Activated CD8-positive, alpha-beta memory T cell treated with anti-CD3 and anti-CD28 coated beads for 4 hours (primary cell): ENCODE measurements around the gene MRGPRX1.
"Not testable (repeated sequence)": the region's sequence is repeated elsewhere in the genome, so short reads cannot be mapped to it uniquely, and the experiment has no call there.

ENCODE experiments used
- DNase-seq, 2 donors: peaks; one replicate each; pipeline ENCODE4 v3.0.0-alpha.2; 2020; ENCODE audit warnings: low read depth in 2 of 2

The MRGPRX1 gene

DNA sequence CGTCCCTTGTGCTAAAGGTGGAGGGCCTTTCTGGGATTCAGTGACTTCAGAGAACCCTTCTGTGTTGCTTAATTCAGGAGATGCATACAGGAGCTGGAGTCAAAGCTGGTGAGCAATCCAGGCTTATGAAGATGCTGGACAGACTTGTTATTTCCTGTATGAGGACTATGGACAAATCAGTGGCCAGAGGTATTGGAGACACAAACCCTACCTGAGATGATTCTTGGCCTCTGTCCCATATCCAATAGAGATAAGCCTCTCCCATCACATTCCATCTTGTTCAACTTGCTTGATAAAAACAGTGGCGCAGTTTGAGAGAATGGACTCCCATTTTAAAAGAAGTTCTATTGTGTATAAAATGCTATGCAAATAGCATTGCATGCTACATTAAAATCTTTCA, at the start of gene MRGPRX1:
MRGPRX1 (minus strand) TSS at position 101 of the 400 bp plus-strand sequence. CDS start 4,630 bp downstream, outside the sequence.
- DNase-seq: no peak

DNA sequence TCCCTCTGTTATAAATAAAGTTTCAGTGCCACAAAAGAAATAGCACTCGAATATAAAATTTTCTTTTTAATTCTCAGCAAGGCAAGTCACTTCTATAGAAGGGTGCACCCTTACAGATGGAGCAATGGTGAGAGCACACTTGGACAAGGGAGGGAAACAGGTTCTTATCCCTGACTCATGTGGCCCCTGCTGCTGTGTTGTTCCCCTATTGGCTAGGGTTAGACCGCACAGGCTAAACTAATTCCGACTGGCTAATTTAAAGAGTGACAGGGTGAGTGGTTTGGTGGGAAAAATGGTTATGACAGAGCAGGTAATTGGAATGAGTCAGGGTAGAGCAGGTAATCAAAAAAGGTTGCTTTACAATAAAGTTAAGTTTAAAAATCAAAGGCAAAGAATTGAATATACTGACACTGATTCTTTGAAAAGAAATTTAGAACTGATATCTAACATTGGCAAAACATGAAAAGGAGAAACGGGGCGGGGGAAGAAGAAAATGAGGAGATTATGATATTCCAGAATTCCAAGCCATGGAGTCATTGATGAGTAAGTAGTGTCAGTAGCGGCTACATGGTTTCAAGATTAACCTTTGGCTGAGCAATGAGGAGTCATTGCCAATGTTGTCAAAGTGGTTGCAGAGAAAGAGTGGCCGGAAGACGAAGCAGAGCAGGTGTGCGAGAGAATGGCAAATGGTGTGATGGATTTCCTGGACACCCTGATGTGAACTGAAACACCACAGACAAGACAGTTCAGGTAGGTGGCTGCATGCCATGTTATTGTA, 48.4 kb upstream of the MRGPRX1 start:
- DNase-seq: no peak

DNA sequence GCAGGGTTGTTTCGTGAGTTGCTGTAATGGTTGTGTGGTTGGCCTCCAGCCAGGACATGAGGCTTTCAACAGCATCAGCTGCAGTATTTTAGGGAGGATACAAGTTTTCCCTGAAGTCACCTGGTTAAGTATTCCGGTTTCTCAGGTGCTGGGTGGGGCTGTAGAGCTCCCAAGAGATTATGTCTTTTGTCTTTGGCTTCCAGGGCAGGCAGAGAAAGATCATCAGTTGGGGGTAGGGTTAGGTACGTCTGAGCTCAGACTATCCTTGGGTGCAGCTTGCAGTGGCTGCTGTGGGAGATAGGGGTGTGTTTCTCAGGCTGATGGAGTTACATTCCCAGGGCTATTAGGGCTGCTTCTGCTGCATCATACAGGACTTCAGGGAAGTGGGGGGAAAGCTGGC, 47.5 kb upstream of the MRGPRX1 start:
- DNase-seq: no peak

DNA sequence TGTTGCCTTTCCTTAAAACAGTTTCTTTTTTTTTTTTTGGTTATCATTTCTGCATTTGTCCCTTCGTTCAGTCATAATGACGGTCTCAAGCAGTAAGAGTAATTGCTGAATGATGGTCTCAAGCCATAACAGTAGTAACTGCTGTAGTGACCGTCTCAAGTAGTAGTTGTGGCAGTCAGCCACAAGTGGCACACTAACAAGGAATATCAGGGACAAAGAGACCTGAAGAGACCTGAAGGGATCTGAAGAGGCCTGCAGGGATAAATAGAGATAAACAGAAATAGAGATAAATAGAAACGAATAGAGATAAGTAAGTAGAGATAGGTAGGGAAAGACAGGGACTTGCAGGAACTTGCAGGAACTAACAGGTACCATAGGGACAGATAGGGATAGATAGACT, 42.7 kb upstream of the MRGPRX1 start:
- DNase-seq: no peak

DNA sequence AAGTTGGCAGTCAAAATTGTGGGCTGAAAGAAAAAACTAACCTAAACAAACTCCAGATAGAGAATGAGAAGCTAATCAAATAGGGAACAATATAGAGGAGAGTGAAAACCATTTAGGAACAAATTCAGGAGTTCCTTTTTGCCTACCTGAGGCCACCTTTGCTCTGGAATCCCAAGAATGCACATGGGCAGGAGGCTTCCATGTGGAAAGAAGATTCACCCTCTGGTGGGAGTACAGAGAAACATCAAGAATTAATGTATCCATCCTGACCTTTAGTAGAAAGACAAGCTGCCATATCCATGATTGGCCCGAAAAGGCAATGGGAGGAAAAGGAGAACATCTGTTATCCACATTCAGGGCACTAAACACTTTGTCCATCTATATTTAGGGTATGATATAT, 35.0 kb upstream of the MRGPRX1 start:
- DNase-seq: no peak

DNA sequence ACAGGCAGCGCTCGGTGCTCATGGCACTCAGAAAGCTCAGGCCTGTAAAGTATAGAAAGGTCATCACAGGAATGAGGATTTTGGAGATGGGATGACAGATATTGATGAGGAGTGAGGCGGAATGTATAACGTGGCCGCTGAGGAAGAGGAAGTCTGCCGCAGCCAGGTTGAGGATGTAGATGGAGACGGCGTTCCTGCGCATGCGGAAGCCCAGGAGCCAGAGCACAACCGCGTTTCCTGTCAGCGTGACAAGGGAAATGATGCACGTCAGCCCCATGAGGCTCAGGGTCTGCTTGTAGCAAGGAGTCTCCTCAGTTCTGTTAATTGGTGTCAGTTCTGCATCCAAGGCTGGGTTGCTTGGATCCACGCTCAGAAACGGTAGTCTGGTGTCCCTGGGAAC, 33.1 kb upstream of the MRGPRX1 start:
- no peak for DNase-seq

DNA sequence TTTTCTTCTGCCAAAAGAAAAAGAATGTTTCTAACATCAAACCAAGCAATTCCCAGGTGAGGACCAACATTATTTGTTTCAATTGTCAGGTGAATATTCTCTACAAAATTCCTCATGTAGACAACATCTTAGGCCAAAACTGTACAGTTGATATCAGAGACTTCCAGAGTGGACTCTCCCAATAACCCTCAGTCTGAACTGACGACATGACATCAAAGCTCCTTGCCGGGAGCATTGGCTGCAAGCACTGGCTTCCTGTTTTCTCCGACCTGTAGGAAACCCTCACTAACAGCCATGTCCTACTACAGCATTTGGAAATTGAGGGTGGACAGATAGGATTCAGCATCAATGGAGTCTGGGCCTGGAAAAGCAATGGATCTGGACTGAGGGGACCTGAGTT, 30.5 kb upstream of the MRGPRX1 start:
- DNase-seq: no peak

DNA sequence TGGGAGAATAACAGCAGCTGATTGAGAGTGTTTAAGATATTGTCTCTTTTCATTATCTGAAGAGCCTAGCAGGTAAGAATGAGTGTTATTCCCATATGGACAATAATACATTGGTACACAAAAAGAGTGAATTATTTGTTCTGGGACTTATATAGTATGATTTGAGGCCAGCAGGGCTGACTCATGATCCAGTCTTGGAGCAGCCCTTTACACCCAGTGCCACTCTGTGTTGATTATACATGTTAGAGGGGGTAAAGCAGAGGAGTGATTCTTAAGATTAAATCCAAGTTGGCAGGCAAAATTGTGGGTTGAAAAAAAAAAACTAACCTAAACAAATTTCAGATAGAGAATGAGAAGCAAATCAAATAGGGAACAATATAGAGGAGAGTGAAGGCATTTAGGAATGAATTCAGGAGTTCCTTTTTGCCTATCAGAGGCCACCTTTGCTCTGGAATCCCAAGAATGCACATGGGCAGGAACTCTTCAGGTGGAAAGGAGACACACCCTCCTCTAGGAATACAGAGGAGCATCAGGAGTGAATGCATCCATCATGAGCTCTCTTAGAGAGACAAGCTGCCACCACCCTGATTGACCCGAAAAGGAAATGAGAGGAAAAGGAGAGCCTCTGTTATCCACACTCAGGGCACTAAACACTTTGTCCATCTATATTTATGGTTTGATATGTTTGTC, 19.2 kb upstream of the MRGPRX1 start:
- no peak for DNase-seq

DNA sequence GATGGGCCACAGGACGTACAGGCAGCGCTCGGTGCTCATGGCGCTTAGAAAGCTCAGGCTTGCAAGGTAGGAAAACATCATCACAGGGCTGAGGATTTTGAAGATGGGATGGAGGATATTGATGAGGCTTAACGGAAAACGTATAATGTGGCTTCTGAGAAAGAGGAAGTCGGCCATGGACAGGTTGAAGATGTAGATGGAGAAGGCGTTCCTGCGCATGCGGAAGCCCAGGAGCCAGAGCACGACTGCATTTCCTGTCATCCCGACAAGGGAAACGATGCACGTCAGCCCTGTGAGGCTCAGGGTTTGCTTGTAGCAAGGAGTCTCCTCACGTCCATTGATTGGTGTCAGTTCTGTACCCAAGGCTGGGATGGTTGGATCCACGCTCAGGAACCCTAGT, 17.4 kb upstream of the MRGPRX1 start:
- no peak for DNase-seq

DNA sequence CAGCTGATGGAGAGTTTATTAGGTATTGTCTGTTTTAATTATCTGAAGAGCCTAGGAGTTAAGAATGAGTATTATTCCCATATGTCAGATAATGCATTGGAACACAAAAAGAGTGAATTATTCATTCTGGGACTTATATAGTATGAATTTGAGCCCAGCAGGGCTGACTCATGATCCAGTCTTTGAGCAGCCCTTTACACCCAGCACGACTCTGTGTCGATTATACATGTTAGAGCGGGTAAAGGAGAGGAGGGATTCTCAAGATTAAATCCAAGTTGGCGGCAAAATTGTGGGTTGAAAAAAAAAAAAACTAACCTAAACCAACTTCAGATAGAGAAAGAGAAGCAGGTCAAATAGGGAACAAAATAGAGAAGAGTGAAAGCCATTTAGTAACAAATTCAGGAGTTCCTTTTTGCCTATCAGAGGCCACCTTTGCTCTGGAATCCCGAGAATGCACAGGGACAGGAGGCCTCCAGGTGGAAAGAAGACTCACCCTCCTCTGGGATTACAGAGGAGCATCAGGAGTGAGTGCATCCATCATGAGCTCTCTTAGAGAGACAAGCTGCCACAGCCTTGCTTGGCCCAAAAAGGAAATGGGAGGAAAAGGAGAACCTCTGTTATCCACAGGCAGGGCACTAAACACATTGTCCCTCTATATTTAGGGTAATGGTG, 3.1 kb downstream of the MRGPRX1 start:
- no peak for DNase-seq

DNA sequence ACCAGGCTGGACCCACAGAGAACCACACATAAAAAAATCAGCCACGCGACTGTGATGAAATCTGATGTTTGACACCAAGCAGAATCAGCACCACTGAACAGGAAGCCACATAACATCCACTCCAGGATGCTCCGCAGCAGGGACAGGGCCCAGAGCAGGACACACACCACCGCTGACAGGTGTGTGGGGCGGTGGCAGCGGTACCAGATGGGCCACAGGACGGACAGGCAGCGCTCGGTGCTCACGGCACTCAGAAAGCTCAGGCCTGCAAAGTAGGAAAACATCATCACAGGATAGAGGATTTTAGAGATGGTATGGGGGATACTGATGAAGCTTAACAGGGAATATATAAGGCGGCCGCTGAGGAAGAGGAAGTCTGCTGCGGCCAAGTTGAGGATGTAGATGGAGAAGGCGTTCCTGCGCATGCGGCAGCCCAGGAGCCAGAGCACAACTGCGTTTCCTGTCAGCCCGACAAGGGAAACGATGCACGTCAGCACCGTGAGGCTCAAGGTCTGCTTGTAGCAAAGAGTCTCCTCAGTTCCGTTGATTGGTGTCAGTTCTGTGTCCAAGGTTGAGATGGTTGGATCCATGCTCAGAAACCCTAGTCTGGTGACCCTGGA, 4.9 kb downstream of the MRGPRX1 start:
- no peak for DNase-seq

DNA sequence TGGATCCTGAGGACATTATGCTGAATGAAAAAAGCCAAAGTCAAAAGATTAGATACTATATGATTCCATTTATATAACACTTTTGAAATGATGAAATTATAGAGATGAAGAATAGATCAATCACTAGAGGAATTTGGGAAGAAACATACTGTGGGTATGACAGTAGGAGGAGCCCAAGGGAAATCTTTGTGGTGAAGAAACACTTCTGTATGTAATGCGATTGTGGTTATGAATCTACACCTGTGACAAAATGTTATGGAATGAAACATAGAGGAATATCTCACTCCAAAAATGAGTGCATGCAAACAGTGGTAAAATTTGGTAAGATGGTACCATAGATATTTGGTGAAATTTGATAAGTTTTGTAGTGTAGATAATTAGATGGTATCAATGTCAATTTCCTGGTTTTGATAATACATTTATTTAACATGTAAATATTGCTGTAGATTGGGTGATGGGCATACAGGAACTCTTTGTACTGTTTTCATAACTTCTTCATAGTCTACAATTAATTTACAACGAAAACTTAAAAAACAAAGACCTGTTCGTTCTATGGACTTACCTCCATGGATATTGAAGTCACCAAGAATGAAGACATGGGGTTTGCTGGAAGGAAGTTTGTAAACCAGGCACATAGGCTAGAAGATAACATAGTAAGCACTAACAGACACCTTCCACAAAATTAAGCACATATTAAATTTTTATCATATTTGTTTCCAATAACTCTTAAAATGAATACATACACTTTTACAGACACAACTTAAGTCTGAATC, 11.5 kb downstream of the MRGPRX1 start:
- no peak for DNase-seq

DNA sequence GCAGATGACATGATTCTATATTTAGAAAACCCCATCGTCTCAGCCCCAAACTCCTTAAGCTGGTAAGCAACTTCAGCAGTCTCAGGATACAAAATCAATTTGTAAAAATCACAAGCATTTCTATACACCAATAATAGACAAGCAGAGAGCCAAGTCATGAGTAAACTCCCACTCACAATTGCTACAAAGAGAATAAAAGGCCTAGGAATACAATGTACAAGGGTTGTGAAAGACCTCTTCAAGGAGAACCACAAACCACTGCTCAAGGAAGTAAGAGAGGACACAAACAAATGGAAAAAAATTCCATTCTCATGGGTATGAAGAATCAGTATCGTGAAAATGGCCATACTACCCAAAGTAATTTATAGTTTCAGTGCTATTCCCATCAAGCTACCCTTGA, 13.8 kb downstream of the MRGPRX1 start:
- not testable (repeated sequence) for DNase-seq

DNA sequence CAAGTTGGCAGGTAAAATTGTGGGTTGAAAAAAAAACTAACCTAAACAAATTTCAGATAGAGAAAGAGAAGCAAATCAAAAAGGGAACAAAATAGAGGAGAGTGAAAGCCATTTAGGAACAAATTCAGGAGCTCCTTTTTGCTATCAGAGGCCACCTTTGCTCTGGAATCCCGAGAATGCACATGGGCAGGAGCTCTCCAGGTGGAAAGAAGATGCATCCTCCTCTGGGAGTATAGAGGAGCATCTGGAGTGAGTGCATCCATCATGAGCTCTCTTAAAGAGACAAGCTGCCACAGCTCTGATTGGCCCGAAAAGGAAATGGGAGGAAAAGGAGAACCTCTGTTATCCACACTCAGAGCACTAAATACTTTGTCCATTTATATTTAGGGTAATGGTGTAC, 26.3 kb downstream of the MRGPRX1 start:
- no peak for DNase-seq

DNA sequence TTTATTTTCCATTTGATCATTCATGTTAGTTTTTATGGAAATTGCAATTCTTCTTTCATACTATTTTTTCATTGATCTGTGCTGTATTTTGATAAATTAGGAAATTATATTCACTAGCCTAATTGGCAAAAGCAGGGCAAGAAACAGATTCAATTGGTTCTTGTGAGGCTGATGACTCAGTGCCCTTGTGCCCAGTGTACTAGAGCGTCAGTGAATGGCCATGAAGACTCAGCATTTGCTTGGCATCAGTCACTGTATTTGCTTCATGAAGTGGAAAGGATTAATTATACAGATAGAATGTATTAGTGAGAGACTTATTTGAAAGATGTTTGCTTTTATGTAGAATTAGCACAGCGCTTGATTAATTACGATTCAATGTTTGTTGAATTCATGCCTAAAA, 31.8 kb downstream of the MRGPRX1 start:
- no peak for DNase-seq

DNA sequence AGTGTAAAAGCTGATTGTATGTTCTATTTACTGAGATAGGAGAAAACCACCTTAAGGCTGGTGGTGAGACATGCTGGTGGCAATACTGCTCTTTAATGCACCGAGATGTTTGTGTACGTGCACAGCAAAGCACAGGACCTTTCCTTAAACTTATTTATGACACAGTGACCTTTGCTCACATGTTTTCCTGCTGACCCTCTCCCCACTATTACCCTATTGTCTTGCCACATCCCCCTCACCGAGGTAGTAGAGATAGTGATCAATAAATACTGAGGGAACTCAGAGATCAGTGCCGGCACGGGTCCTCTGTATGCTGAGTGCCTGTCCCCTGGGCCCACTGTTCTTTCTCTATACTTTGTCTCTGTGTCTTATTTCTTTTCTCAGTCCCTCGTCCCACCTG, 38.6 kb downstream of the MRGPRX1 start:
- not testable (repeated sequence) for DNase-seq

DNA sequence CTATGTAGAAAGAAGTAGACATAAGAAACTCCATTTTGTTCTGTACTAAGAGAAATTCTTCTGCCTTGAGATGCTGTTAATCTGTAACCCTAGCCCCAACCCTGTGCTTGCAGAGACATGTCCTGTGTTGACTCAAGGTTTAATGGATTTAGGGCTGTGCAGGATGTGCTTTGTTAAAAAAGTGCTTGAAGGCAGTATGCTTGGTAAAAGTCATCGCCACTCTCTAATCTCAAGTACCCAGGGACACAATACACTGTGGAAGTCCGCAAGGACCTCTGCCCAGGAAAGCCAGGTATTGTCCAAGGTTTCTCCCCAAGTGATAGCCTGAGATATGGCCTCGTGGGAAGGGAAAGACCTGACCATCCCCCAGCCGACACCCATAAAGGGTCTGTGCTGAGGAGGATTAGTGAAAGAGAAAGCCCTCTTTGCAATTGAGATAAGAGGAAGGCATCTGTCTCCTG, 39.0 kb downstream of the MRGPRX1 start:
- DNase-seq: not testable (repeated sequence)

DNA sequence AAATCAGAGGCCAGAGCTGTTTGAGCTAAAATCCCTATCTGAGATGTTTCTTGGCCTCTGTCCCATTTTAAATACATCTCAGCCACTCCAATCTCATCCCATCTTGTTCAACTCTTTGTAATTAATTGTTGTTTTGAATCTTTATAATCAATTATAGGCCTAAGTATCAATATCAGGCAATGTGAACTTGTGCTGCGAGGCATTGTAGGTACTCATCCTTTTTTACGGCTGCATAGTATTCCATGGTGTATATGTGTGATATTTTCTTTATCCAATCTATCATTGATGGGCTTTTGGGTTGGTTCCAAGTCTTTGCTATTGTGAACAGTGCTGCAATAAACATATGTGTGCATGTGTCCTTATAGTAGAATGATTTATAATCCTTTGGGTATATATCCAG, 47.5 kb downstream of the MRGPRX1 start:
- not testable (repeated sequence) for DNase-seq

DNA sequence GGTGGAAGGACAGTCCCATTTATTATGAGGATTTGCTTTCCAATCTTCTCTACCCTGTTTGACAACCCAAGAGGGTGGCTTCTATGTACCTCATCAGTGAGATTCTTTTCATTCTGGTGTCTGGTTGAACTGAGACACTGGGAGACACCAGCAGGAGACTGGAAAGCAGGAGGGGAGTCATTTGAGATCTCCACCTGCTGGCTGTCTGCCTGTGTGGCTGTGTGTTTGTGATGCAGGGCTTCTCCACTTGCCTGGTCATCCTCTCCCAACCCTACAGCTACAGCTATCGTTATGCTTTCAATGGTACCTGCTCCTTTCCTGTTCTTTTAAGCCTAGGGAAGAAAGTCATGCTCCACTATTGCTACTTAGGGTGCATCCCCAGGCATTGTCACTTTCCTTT, 48.6 kb downstream of the MRGPRX1 start:
- DNase-seq: no peak
